GM10266 (cell line): ENCODE measurements around the gene TNFRSF18.

Source experiments
- DNase-seq: peaks from one replicate; pipeline ENCODE4 v3.0.0; 2012; ENCODE audit errors: extremely low spot score
- CTCF ChIP-seq: IDR thresholded peaks from 2 replicates; pipeline ENCODE4 v1.5.1; 2012; ENCODE audit warnings: mild to moderate bottlenecking, low read depth; ENCODE audit not compliant: control insufficient read depth, insufficient read depth; ENCODE audit errors: missing control alignments

TNFRSF18 gene

GRCh38 chr1:1239227-1239613 lies 32.8 kb upstream of the TNFRSF18 start:
- no peak for DNase-seq
- TF ChIP-seq CTCF: no peak

- no peak for TF ChIP-seq CTCF
- DNase-seq: no peak
Observed at GRCh38 chr1:1238702-1239178, 32.3 kb upstream of the TNFRSF18 start.

- no peak for DNase-seq
- no peak for TF ChIP-seq CTCF
Observed at GRCh38 chr1:1237874-1238701, 31.7 kb upstream of the TNFRSF18 start.

GRCh38 chr1:1236945-1237873 lies 30.8 kb upstream of the TNFRSF18 start:
- TF ChIP-seq CTCF: no peak
- DNase-seq: no peak

GRCh38 chr1:1236176-1236763 lies 29.9 kb upstream of the TNFRSF18 start:
- DNase-seq: no peak
- TF ChIP-seq CTCF: no peak

GRCh38 chr1:1235016-1235744 lies 28.8 kb upstream of the TNFRSF18 start:
- no peak for DNase-seq
- TF ChIP-seq CTCF: no peak
